OCI-LY1 (cell line): Measurements from ENCODE around the gene CHCHD6.

Experiments
- EZH2 ChIP-seq: fragments of 200-600 bp; sonication (generic), shearing (Covaris generic); IDR thresholded peaks from 2 replicates; pipeline ENCODE4 v1.8.0; 2017; ENCODE audit warnings: borderline replicate concordance, mixed run types, mild to moderate bottlenecking, antibody characterized with exemption, low read length, moderate library complexity, mixed read lengths
- TF ChIP-seq, protein P1 (sequence below): fragments of 200-600 bp; sonication (generic), shearing (Covaris generic); IDR thresholded peaks from 2 replicates; pipeline ENCODE4 v1.5.1; 2017; ENCODE audit warnings: mild to moderate bottlenecking, antibody characterized with exemption, low read length, moderate library complexity, mixed read lengths

DNA sequence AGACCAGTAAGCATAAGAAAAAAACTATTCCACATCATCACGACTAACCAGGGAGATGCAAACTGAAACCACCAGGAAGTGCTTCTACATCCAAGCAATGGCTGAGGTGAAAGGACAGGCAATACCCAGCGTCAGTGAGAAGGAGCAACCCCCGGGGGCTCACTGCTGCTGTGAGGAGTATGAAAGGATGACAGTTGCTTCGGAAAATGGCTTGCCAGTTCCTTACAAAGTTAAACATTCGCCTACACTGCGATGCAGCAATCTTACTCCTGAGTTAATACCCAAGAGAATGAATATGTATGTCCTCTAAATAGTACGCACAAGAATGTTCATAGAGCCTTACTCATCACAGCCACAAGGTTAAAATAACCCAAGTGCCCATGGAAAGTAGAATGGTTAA, 265.5 kb downstream of the CHCHD6 start:
- TF ChIP-seq, protein P1, sequence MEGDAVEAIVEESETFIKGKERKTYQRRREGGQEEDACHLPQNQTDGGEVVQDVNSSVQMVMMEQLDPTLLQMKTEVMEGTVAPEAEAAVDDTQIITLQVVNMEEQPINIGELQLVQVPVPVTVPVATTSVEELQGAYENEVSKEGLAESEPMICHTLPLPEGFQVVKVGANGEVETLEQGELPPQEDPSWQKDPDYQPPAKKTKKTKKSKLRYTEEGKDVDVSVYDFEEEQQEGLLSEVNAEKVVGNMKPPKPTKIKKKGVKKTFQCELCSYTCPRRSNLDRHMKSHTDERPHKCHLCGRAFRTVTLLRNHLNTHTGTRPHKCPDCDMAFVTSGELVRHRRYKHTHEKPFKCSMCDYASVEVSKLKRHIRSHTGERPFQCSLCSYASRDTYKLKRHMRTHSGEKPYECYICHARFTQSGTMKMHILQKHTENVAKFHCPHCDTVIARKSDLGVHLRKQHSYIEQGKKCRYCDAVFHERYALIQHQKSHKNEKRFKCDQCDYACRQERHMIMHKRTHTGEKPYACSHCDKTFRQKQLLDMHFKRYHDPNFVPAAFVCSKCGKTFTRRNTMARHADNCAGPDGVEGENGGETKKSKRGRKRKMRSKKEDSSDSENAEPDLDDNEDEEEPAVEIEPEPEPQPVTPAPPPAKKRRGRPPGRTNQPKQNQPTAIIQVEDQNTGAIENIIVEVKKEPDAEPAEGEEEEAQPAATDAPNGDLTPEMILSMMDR, result no peak
- TF ChIP-seq EZH2, result no peak
